H1 (cell line): ENCODE data around the gene CHDH. TPM values are rescaled to one million over a fixed set of nuclear protein-coding genes. Genes with fewer than 3 reads are reported as not detected.

Experiments
- CBX8 ChIP-seq: fragments of 300-800, 300-1000 bp; sonication (generic); IDR thresholded peaks from 2 replicates; pipeline ENCODE4 v1.7.1; 2016; ENCODE audit warnings: low read depth, low read length, borderline replicate concordance
- CEBPB ChIP-seq: IDR thresholded peaks from 2 replicates; pipeline ENCODE4 v1.6.1; 2012; ENCODE audit warnings: low read depth, low read length
- CHD7 ChIP-seq: fragments of 300-600 bp; sonication (generic); IDR thresholded peaks from 2 replicates; pipeline ENCODE4 v1.7.1; 2012; ENCODE audit warnings: low read length, moderate library complexity, mild to moderate bottlenecking, inconsistent platforms; ENCODE audit not compliant: insufficient replicate concordance
- JUN ChIP-seq: IDR thresholded peaks from 2 replicates; pipeline ENCODE4 v1.6.1; 2011; ENCODE audit warnings: low read depth, mild to moderate bottlenecking, improper control_type of control experiment, low read length
- POLR2AphosphoS5 ChIP-seq: IDR thresholded peaks from 2 replicates; pipeline ENCODE4 v1.6.1; 2011; ENCODE audit warnings: low read depth, low read length
- TBP ChIP-seq: IDR thresholded peaks from 2 replicates; pipeline ENCODE4 v1.6.1; 2011; ENCODE audit warnings: low read depth, low read length, improper control_type of control experiment
- polyA plus RNA-seq, 7 experiments: library from polyadenylated mRNA; depleted of rRNA in 3 of 7; stranded (reverse) in 5 of 7; unstranded in 2 of 7; fragments of >200 nt in 5 of 7; fragments of 200-250 nt in 2 of 7; gene quantifications; 1 replicate in 5 of 7; 2 replicates in 1 of 7; 4 replicates in 1 of 7; pipeline versions ENCODE4 v1.2.1 to v1.2.3, GENCODE V29; 2011 to 2013; ENCODE audit warnings: missing spikeins in 2 of 7, mixed read lengths in 2 of 7
- total RNA-seq: library from RNA; stranded (reverse); fragmentation: NEBNext Ultra II Directional; extraction: Animal tissue kit (Norgen Biotek cat#: 25700); gene quantifications from 2 replicates; pipeline ENCODE4 v1.2.1, GENCODE V29; 2021

CHDH gene
- total and polyA plus RNA-seq, 2 of the 8 experiments (the other 6 are each of a cell fraction or from before 2014, with no cell fraction given): 4.9 to 10.3 TPM

- TF ChIP-seq CHD7 (no peak), JUN (no peak), TBP (no peak), POLR2AphosphoS5 (no peak), CEBPB (no peak), CBX8 (no peak)
Measured at GRCh38 chr3:53808496-53808895, 37.7 kb downstream of the CHDH start (continued).
